ENCODE data around the gene LDLRAD4. TPM values are rescaled to one million over a fixed set of nuclear protein-coding genes. Genes with fewer than 3 reads are reported as not detected.

Gene LDLRAD4
- total and polyA plus RNA-seq, 8 donors, result 14.1 to 26.6 (median 18.8) TPM

DNA sequence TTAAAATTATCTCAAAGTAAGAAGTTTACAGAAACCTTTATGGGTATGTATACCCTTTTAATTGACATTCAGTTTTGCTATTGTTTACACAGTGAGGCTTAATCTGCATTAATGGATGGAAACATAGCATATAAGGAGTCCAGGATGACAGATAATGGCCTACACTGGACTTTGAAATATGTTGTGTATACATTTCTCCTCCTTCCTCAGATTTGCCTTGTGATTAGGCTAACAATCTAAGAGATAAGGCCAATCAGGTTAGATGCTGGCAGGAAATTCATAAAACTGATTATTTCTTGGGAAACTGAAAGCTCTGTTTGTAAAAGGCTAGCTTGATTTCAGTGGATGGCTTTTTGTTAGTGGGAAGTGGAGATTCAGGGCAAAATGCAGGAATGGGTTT lies 191.9 kb downstream of the LDLRAD4 start:
- DNase-seq (no peak), ATAC-seq (no peak)
- no peaks in the 10 kb centered on the region for H3K27me3 ChIP-seq
- intact Hi-C loops (cut with DNase I), result no loop called here
- H3K27ac ChIP-seq, result no peak overlapping the region
- no peak overlapping the region for H3K4me3 ChIP-seq
- H3K36me3 ChIP-seq, result no peaks in the 10 kb centered on the region
- H3K4me1 ChIP-seq, result no peaks in the 10 kb centered on the region
- H3K9me3 ChIP-seq, result peaks cover 0 to 11% of the 10 kb centered on the region in 2 donors
- TF ChIP-seq, protein P1, sequence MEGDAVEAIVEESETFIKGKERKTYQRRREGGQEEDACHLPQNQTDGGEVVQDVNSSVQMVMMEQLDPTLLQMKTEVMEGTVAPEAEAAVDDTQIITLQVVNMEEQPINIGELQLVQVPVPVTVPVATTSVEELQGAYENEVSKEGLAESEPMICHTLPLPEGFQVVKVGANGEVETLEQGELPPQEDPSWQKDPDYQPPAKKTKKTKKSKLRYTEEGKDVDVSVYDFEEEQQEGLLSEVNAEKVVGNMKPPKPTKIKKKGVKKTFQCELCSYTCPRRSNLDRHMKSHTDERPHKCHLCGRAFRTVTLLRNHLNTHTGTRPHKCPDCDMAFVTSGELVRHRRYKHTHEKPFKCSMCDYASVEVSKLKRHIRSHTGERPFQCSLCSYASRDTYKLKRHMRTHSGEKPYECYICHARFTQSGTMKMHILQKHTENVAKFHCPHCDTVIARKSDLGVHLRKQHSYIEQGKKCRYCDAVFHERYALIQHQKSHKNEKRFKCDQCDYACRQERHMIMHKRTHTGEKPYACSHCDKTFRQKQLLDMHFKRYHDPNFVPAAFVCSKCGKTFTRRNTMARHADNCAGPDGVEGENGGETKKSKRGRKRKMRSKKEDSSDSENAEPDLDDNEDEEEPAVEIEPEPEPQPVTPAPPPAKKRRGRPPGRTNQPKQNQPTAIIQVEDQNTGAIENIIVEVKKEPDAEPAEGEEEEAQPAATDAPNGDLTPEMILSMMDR (IDR thresholded peaks at IDR 0.05), result no peak

DNA sequence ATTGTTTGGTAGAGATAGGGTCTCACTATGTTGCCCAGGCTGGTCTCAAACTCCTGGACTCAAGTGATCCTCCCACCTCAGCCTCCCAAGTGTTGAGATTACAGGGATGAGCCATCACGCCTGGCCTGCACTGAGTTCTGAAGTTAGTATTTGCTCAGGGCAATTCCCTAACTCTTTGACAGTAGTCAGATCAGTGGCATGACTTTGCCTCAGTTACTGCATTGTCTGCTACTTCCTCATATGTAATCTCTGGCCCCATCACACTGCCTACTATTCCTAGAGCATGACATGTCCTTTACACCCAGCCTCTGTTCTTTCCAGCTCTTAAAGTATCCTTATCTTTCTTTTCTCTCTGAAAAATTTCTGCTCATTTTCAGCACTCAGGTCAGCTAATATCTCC lies 193.5 kb downstream of the LDLRAD4 start:
- Histone ChIP-seq H3K27ac (no peak overlapping the region), H3K9me3 (peaks cover 0 to 11% of the 10 kb centered on the region in 2 donors), H3K27me3 (no peaks in the 10 kb centered on the region), H3K4me1 (peaks cover 0 to 15% of the 10 kb centered on the region in 2 donors), H3K36me3 (no peaks in the 10 kb centered on the region), H3K4me3 (no peak overlapping the region)
- intact Hi-C loops (cut with DNase I), result no loop called here
- TF ChIP-seq, protein P1 (IDR thresholded peaks at IDR 0.05), result no peak
- no peak for ATAC-seq
- DNase-seq, result no peak

DNA sequence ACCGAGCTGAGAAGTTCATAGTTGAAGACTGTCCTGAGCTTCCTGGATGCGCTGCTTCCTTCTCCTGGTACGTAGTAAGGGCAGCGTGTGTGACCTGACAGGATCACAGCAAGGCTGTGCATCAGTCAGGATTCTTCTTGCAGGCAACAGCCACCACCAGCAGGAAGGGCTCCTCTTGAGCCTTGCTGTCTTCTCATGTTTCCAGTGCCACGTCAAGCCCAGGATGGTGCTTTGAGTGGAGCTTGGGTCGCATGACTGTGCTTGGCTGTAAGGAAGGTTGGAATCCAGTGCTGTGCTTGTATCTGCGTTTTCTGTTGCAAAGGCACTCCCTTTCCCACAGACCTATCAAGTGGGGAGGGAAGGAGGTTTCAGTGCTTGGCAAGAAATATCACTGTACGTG lies 194.3 kb downstream of the LDLRAD4 start:
- ATAC-seq, result no peak

DNA sequence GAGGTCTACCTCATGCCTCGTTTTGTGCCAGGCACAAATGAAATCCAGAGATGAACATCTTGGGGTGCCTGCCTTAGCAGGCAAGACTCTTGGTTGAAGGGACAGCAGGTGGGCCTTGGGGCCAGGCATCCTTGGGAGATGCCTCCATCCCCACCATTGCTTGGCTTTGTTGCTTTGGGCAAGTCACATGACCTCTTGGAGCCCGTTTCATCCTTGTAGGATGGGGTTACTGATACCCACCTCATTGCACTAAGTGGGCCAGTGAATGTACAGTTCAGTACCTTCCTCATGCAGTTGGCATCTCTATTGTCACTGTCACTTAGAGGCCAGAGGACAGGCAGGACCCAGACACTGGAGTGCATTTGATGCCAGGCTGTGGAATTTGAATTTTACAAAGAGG lies 195.5 kb downstream of the LDLRAD4 start:
- Histone ChIP-seq H3K4me3 (no peak overlapping the region), H3K27me3 (no peaks in the 10 kb centered on the region), H3K4me1 (peaks cover 5 to 17% of the 10 kb centered on the region in 2 donors), H3K36me3 (no peaks in the 10 kb centered on the region), H3K9me3 (peaks cover 0 to 11% of the 10 kb centered on the region in 2 donors), H3K27ac (no peak overlapping the region)
- DNase-seq (no peak), ATAC-seq (no peak)
- TF ChIP-seq, protein P1 (IDR thresholded peaks at IDR 0.05), result no peak
- intact Hi-C loops (cut with DNase I), result no loop called here

More for the DNA sequence above, 194.3 kb downstream of the LDLRAD4 start:
- DNase-seq, result no peak
- Histone ChIP-seq H3K27ac (no peak overlapping the region), H3K36me3 (no peaks in the 10 kb centered on the region), H3K9me3 (peaks cover 0 to 11% of the 10 kb centered on the region in 2 donors), H3K4me3 (no peak overlapping the region), H3K4me1 (peaks cover 0 to 17% of the 10 kb centered on the region in 2 donors), H3K27me3 (no peaks in the 10 kb centered on the region)
- intact Hi-C loops (cut with DNase I), result no loop called here
- TF ChIP-seq, protein P1 (IDR thresholded peaks at IDR 0.05), result no peak

DNA sequence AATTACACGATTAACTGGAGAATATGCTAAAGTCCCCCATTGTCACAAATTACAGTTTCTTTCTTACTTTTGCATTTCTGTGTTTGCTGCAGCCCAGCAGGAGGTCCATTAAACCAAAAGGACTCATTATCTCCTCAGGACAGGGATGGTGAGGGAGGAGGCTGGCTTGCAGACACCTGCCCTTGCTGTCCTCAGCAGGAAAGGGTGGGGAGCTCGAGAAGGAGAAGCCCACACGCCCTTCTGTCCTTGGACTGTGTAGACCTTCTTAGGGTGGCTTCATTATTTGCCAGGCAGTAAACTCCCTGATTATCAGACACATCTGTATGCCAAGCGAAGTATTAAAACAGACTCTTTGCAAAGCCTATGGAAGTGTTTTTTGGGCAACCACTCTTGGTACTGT lies 196.0 kb downstream of the LDLRAD4 start:
- no peak overlapping the region for H3K4me3 ChIP-seq

More for the DNA sequence above, 196.0 kb downstream of the LDLRAD4 start:
- Histone ChIP-seq H3K9me3 (peaks cover 0 to 11% of the 10 kb centered on the region in 2 donors), H3K36me3 (no peaks in the 10 kb centered on the region), H3K4me1 (peaks cover 5 to 17% of the 10 kb centered on the region in 2 donors), H3K27ac (no peak overlapping the region), H3K27me3 (no peaks in the 10 kb centered on the region)
- intact Hi-C loops (cut with DNase I), result no loop called here
- ATAC-seq (no peak), DNase-seq (no peak)
- TF ChIP-seq, protein P1 (IDR thresholded peaks at IDR 0.05), result no peak
